GM12875 (cell line): ENCODE measurements around the gene A3GALT2.
"Not testable (repeated sequence)": the region's sequence is repeated elsewhere in the genome, so short reads cannot be mapped to it uniquely, and the experiment has no call there.

Experiments
- H3K4me3 ChIP-seq: one replicate; pipeline ENCODE4 v1.5.1; 2011; ENCODE audit warnings: low read depth, low read length, control low read depth
- CTCF ChIP-seq: IDR thresholded peaks from 2 replicates; pipeline ENCODE4 v1.5.1; 2011; ENCODE audit warnings: low read depth, mild to moderate bottlenecking, control low read depth, inconsistent platforms, low read length, moderate library complexity, borderline replicate concordance; ENCODE audit not compliant: insufficient read depth

A3GALT2 gene

GRCh38 chr1:33292726-33293340, 28.1 kb downstream of the A3GALT2 start:
- no peak for TF ChIP-seq CTCF
- no peak overlapping the region for H3K4me3 ChIP-seq

GRCh38 chr1:33290615-33291014, 30.3 kb downstream of the A3GALT2 start:
- not testable (repeated sequence) for H3K4me3 ChIP-seq

- no peak overlapping the region for H3K4me3 ChIP-seq
- TF ChIP-seq CTCF, result no peak
These were observed 31.1 kb downstream of the A3GALT2 start for GRCh38 chr1:33289858-33290154.

GRCh38 chr1:33288976-33289857, 31.7 kb downstream of the A3GALT2 start:
- no peak overlapping the region for H3K4me3 ChIP-seq
- no peak for TF ChIP-seq CTCF

DNA sequence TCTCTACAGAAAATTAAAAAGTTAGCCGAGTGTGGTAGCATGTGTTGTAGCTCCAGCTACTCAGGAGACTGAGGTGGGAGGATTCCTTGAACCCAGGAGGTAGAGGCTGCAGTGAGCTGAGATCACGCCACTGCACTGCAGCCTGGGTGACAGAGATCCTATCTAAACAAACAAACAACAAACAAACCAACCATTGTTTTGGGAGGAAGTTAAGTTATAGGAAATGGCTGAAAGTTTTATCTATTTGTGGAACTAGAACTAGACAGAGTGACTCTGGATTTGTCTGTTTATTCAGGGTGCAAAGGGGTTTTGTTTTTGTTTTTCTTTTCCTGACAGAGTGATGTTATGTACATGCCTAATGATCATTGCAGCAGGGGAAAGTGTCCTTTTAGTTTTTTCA, 33.6 kb downstream of the A3GALT2 start:
- no peak for TF ChIP-seq CTCF
- no peak overlapping the region for H3K4me3 ChIP-seq

- no peak overlapping the region for H3K4me3 ChIP-seq
- no peak for TF ChIP-seq CTCF
These were observed 34.3 kb downstream of the A3GALT2 start for GRCh38 chr1:33286451-33287185.

DNA sequence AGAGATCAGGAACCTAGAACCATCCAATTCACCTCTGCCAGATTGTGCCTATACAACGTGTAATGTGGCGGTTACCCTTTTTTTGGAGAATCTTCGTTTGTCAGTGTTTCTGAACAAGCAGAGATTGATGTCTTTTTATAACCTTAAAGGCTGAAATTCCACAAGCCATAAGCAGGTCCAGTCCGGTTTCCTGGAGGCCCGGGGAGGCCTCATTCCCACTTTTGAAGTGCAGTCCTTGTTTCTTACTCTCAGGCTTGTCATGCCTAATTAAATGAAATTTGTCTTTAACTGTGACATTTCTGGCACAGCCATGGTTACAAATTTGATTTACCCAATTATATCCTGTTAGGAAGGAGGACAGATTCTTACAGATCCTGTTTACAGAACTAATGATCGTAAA, 36.8 kb downstream of the A3GALT2 start:
- no peak for TF ChIP-seq CTCF
- no peak overlapping the region for H3K4me3 ChIP-seq
